HepG2 (cell line): ENCODE measurements around the gene MFN2. TPM values are rescaled to one million over a fixed set of nuclear protein-coding genes. Genes with fewer than 3 reads are reported as not detected.

Experiments used
- ARNT ChIP-seq: fragments of 450-650 bp; IDR thresholded peaks from 2 replicates; pipeline ENCODE4 v1.6.1; 2017
- CBFB ChIP-seq: sonication (generic); formaldehyde crosslinking; IDR thresholded peaks from 2 replicates; pipeline ENCODE4 v1.4.0; 2020; ENCODE audit warnings: missing genetic modification reagents
- FOXA1 ChIP-seq, 2 experiments: fragments of 450-650 bp in 1 of 2; sonication (generic) in 1 of 2; formaldehyde crosslinking in 1 of 2; IDR thresholded peaks; 2 replicates each; pipeline versions ENCODE4 v1.4.0 to v1.6.1; 2016 to 2020; ENCODE audit warnings: missing genetic modification reagents in 1 of 2
- FOXP1 ChIP-seq, 2 experiments: fragments of 450-650 bp in 1 of 2; IDR thresholded peaks; 2 replicates each; pipeline ENCODE4 v1.6.1; 2017 to 2018; ENCODE audit warnings: antibody characterized with exemption in 1 of 2
- HCFC1 ChIP-seq: fragments of 150-350 bp; IDR thresholded peaks from 2 replicates; pipeline ENCODE4 v1.6.1; 2014; ENCODE audit warnings: low read depth, low read length
- HNF4A ChIP-seq: sonication (generic); formaldehyde crosslinking; IDR thresholded peaks from 2 replicates; pipeline ENCODE4 v1.4.0; 2020; ENCODE audit warnings: missing genetic modification reagents
- KLF16 ChIP-seq, 2 experiments: sonication (generic) in 1 of 2; formaldehyde crosslinking in 1 of 2; IDR thresholded peaks; 2 replicates each; pipeline versions ENCODE4 v1.6.1 to v1.8.0; 2016 to 2023; ENCODE audit warnings: missing genetic modification reagents in 2 of 2, missing compliant biosample characterization in 1 of 2
- NR2F2 ChIP-seq: IDR thresholded peaks from 2 replicates; pipeline ENCODE4 v1.6.1; 2012; ENCODE audit warnings: low read depth, inconsistent platforms, borderline replicate concordance
- POLR2AphosphoS2 ChIP-seq: IDR thresholded peaks from 2 replicates; pipeline ENCODE4 v1.6.1; 2011; ENCODE audit warnings: low read depth, low read length, improper control_type of control experiment
- SALL1 ChIP-seq: sonication (generic); formaldehyde crosslinking; IDR thresholded peaks from 2 replicates; pipeline ENCODE4 v1.8.0; 2022; ENCODE audit warnings: mild to moderate bottlenecking, missing genetic modification reagents
- SOX5 ChIP-seq: IDR thresholded peaks from 2 replicates; pipeline ENCODE4 v1.6.1; 2016; ENCODE audit warnings: borderline replicate concordance
- TAF1 ChIP-seq: sonication (generic); formaldehyde crosslinking; IDR thresholded peaks from 2 replicates; pipeline ENCODE4 v1.4.0; 2020; ENCODE audit warnings: missing genetic modification reagents
- TCF7L2 ChIP-seq: IDR thresholded peaks from 2 replicates; pipeline ENCODE4 v1.6.1; 2011; ENCODE audit warnings: mild to moderate bottlenecking, low read depth, low read length, moderate library complexity
- TP53 ChIP-seq: sonication (generic); formaldehyde crosslinking; conservative IDR thresholded peaks from 2 replicates; pipeline ENCODE4 v1.4.0; 2020; ENCODE audit warnings: missing genetic modification reagents
- ZFX ChIP-seq: sonication (generic); formaldehyde crosslinking; IDR thresholded peaks from 2 replicates; pipeline ENCODE4 v1.4.0; 2020; ENCODE audit warnings: mild to moderate bottlenecking, low read depth, missing genetic modification reagents, moderate library complexity
- ZNF12 ChIP-seq: sonication (generic); formaldehyde crosslinking; IDR thresholded peaks from 2 replicates; pipeline ENCODE4 v1.5.0; 2020; ENCODE audit warnings: missing genetic modification reagents
- ZNF263 ChIP-seq: sonication (generic); formaldehyde crosslinking; IDR thresholded peaks from 2 replicates; pipeline ENCODE4 v1.4.0; 2020; ENCODE audit warnings: missing genetic modification reagents
- ZNF746 ChIP-seq: sonication (generic); formaldehyde crosslinking; IDR thresholded peaks from 2 replicates; pipeline ENCODE4 v1.8.0; 2022; ENCODE audit warnings: mild to moderate bottlenecking, missing genetic modification reagents
- ZSCAN25 ChIP-seq: sonication (generic); formaldehyde crosslinking; IDR thresholded peaks from 2 replicates; pipeline ENCODE4 v1.8.0; 2022; ENCODE audit warnings: mild to moderate bottlenecking, missing genetic modification reagents
- polyA plus RNA-seq, 8 experiments: library from polyadenylated mRNA; depleted of rRNA in 3 of 8; stranded (reverse) in 7 of 8; unstranded in 1 of 8; fragments of >200 nt; fragmentation: Illumina TruSeq in 4 of 8; extraction: Trizol in 4 of 8; gene quantifications; 2 replicates each; pipeline versions ENCODE4 v1.2.1 to v1.2.3, GENCODE V29; 2011 to 2016; ENCODE audit warnings: low read depth in 4 of 8, missing spikeins in 1 of 8, mixed read lengths in 1 of 8; ENCODE audit not compliant: insufficient read depth in 1 of 8
- total RNA-seq, 5 experiments: library from RNA; depleted of rRNA; stranded (reverse); fragments of >200 nt; fragmentation: Illumina TruSeq; extraction: Trizol; gene quantifications; 2 replicates each; pipeline ENCODE4 v1.2.3, GENCODE V29; 2016; ENCODE audit warnings: low read depth in 1 of 5
- TF ChIP-seq, protein P1 (sequence below): sonication (generic); formaldehyde crosslinking; IDR thresholded peaks from 2 replicates; pipeline ENCODE4 v1.5.1; 2020; ENCODE audit warnings: missing genetic modification reagents, mild to moderate bottlenecking, borderline replicate concordance
- TF ChIP-seq, protein P2 (sequence below), 2 experiments: IDR thresholded peaks; 2 replicates each; pipeline ENCODE4 v1.6.1; 2011 to 2012; ENCODE audit warnings: low read length in 2 of 2, borderline replicate concordance in 1 of 2, low read depth in 1 of 2, mild to moderate bottlenecking in 1 of 2, moderate library complexity in 1 of 2
- TF ChIP-seq, protein P3 (sequence below): sonication (generic); formaldehyde crosslinking; IDR thresholded peaks from 2 replicates; pipeline ENCODE4 v1.9.0; 2021; ENCODE audit warnings: missing genetic modification reagents, borderline replicate concordance
- TF ChIP-seq, protein P4 (sequence below): IDR thresholded peaks from 2 replicates; pipeline ENCODE4 v1.6.1; 2016

The MFN2 gene
- total and polyA plus RNA-seq, 2 of the 13 experiments (the other 11 are each of a cell fraction or from before 2014, with no cell fraction given): 38.7 to 60.9 TPM

DNA sequence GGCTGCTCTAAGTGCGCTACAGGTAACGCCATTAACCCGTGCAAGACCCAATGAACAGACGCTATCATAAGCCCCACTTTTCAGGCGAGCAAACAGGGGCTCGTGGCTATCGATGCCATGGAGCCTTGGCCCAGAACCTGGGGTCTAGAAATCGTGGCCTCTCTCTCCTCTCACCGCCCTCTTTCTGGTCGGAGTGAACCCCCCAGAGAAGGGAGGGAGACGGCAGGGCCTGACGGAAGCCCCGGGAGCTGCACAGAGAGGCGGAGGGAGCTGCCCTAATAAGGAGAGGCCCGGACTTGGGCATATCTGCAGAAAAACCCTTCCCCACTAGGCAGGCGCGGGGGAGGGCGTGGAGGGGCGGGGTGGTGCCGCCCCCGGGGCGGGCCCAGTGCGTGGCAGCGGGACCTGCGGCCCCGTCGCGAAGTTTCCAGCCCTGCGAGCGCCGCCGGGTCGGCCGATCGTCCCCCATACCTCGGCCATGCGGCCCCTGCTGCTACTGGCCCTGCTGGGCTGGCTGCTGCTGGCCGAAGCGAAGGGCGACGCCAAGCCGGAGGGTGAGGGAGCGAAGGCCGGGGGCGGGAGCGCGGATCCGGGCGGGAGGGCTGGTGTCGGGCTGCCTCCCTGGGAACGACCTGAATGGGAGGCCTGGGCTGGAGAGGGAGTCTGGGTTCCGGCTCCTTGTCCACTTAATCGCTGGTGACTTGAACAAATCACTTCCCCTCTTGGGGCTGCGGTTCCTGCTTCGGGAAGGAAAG, 45.8 kb upstream of the MFN2 start, which contains the start of gene PLOD1 (continued):
- TF ChIP-seq, protein P1, sequence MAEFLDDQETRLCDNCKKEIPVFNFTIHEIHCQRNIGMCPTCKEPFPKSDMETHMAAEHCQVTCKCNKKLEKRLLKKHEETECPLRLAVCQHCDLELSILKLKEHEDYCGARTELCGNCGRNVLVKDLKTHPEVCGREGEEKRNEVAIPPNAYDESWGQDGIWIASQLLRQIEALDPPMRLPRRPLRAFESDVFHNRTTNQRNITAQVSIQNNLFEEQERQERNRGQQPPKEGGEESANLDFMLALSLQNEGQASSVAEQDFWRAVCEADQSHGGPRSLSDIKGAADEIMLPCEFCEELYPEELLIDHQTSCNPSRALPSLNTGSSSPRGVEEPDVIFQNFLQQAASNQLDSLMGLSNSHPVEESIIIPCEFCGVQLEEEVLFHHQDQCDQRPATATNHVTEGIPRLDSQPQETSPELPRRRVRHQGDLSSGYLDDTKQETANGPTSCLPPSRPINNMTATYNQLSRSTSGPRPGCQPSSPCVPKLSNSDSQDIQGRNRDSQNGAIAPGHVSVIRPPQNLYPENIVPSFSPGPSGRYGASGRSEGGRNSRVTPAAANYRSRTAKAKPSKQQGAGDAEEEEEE (CRISPR knock-in tag): no peak
- TF ChIP-seq HCFC1 (no peak), TP53 (CRISPR knock-in tag) (peak; percentile 47; the same call in 1 of the 2 replicates), HNF4A (CRISPR knock-in tag) (no peak), SOX5 (0 out of 2 replicates have a peak, but pooled peaks have one; percentile 39), ARNT (no peak), ZNF12 (CRISPR knock-in tag) (peak; percentile 60; the same call in 1 of the 2 replicates), NR2F2 (no peak), ZNF746 (CRISPR knock-in tag) (peak; percentile 59; the same call in 1 of the 2 replicates), TCF7L2 (no peak), CBFB (CRISPR knock-in tag) (no peak), FOXA1 (IDR thresholded peaks at IDR 0.05) (no peak), FOXA1 (CRISPR knock-in tag; IDR thresholded peaks at IDR 0.05) (no peak), POLR2AphosphoS2 (no peak), KLF16 (CRISPR knock-in tag; IDR thresholded peaks at IDR 0.05) (peak; percentile 30 to 91; a peak in 2 of 4 replicates), ZFX (peak; percentile 93), TAF1 (CRISPR knock-in tag) (peak; percentile 80), FOXP1 (IDR thresholded peaks at IDR 0.05) (no peak), FOXP1 (CRISPR knock-in tag; IDR thresholded peaks at IDR 0.05) (no peak), ZSCAN25 (CRISPR knock-in tag) (peak; percentile 64; the same call in 1 of the 2 replicates), ZNF263 (CRISPR knock-in tag) (peak; percentile 53; the same call in 1 of the 2 replicates), SALL1 (CRISPR knock-in tag) (peak; percentile 87)
- TF ChIP-seq, protein P2, sequence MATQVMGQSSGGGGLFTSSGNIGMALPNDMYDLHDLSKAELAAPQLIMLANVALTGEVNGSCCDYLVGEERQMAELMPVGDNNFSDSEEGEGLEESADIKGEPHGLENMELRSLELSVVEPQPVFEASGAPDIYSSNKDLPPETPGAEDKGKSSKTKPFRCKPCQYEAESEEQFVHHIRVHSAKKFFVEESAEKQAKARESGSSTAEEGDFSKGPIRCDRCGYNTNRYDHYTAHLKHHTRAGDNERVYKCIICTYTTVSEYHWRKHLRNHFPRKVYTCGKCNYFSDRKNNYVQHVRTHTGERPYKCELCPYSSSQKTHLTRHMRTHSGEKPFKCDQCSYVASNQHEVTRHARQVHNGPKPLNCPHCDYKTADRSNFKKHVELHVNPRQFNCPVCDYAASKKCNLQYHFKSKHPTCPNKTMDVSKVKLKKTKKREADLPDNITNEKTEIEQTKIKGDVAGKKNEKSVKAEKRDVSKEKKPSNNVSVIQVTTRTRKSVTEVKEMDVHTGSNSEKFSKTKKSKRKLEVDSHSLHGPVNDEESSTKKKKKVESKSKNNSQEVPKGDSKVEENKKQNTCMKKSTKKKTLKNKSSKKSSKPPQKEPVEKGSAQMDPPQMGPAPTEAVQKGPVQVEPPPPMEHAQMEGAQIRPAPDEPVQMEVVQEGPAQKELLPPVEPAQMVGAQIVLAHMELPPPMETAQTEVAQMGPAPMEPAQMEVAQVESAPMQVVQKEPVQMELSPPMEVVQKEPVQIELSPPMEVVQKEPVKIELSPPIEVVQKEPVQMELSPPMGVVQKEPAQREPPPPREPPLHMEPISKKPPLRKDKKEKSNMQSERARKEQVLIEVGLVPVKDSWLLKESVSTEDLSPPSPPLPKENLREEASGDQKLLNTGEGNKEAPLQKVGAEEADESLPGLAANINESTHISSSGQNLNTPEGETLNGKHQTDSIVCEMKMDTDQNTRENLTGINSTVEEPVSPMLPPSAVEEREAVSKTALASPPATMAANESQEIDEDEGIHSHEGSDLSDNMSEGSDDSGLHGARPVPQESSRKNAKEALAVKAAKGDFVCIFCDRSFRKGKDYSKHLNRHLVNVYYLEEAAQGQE (IDR thresholded peaks at IDR 0.05; ENCODE audit: borderline replicate concordance in 1 of 2, low read depth in 1 of 2, low read length in 2 of 2): no peak
- TF ChIP-seq, protein P3, sequence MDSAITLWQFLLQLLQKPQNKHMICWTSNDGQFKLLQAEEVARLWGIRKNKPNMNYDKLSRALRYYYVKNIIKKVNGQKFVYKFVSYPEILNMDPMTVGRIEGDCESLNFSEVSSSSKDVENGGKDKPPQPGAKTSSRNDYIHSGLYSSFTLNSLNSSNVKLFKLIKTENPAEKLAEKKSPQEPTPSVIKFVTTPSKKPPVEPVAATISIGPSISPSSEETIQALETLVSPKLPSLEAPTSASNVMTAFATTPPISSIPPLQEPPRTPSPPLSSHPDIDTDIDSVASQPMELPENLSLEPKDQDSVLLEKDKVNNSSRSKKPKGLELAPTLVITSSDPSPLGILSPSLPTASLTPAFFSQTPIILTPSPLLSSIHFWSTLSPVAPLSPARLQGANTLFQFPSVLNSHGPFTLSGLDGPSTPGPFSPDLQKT (CRISPR knock-in tag): no peak
- TF ChIP-seq, protein P4, sequence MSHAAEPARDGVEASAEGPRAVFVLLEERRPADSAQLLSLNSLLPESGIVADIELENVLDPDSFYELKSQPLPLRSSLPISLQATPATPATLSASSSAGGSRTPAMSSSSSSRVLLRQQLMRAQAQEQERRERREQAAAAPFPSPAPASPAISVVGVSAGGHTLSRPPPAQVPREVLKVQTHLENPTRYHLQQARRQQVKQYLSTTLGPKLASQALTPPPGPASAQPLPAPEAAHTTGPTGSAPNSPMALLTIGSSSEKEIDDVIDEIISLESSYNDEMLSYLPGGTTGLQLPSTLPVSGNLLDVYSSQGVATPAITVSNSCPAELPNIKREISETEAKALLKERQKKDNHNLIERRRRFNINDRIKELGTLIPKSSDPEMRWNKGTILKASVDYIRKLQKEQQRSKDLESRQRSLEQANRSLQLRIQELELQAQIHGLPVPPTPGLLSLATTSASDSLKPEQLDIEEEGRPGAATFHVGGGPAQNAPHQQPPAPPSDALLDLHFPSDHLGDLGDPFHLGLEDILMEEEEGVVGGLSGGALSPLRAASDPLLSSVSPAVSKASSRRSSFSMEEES: no peak
